ENCODE measurements around the gene PRTFDC1.
"Not testable (repeated sequence)": the region's sequence is repeated elsewhere in the genome, so short reads cannot be mapped to it uniquely, and the experiment has no call there.

PRTFDC1 gene

GRCh38 chr10:24930427-24930826 lies 22.0 kb downstream of the PRTFDC1 start:
- DNase-seq (ENCODE audit: low read depth): no peak

GRCh38 chr10:24929904-24930303 lies 22.5 kb downstream of the PRTFDC1 start:
- DNase-seq (ENCODE audit: low read depth): no peak

DNA sequence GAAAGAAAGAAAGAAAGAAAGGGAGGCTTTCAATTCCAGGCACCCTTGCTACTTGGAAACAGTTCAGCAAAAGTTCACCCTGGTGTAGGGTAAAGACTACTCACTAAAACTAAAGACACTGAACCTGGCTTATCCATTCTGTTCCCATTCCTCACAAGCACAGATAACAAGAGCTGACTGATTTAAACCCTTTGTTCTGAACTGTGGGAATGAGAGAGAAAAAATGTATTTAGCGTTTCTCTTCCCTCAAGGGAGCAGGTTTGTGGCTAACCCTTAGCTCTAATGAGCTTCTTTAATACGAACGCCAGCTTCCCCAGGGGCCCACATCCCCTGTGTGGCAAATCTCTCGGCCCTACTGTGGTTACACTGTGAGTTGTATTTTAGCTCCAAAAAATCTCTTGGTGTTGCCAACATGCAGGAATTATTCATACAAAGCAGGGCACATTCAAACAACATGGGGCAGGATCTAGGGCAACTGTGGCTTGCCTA lies 23.3 kb downstream of the PRTFDC1 start:
- no peak for DNase-seq (ENCODE audit: low read depth)

- no peak for DNase-seq (ENCODE audit: low read depth)
Observed at GRCh38 chr10:24928163-24928562, 24.2 kb downstream of the PRTFDC1 start.

DNA sequence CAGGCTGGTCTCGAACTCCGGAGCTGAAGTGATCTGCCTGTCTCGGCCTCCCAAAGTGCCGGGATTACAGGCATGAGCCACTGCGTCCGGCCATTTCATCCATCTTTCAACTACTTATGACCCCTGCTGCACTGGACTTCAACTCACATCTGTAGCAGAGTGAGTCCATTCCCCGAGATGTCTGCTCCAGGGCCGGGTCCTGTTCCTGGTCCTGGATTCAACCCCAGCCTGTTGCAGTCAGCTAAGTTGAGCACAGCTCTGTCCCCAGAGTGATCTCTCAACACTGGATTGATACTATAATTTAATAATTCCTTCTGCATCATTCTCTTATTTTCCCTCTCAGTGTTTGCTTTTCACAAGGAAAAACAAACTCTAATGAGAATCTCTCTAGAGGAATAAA lies 25.8 kb downstream of the PRTFDC1 start:
- no peak for DNase-seq (ENCODE audit: low read depth)

- DNase-seq (ENCODE audit: low read depth): no peak
Observed at GRCh38 chr10:24925799-24926198, 26.6 kb downstream of the PRTFDC1 start.

- not testable (repeated sequence) for DNase-seq (ENCODE audit: low read depth)
Observed at GRCh38 chr10:24924483-24924882, 27.9 kb downstream of the PRTFDC1 start.

- not testable (repeated sequence) for DNase-seq (ENCODE audit: low read depth)
Observed at GRCh38 chr10:24922222-24922868, 30.1 kb downstream of the PRTFDC1 start.

DNA sequence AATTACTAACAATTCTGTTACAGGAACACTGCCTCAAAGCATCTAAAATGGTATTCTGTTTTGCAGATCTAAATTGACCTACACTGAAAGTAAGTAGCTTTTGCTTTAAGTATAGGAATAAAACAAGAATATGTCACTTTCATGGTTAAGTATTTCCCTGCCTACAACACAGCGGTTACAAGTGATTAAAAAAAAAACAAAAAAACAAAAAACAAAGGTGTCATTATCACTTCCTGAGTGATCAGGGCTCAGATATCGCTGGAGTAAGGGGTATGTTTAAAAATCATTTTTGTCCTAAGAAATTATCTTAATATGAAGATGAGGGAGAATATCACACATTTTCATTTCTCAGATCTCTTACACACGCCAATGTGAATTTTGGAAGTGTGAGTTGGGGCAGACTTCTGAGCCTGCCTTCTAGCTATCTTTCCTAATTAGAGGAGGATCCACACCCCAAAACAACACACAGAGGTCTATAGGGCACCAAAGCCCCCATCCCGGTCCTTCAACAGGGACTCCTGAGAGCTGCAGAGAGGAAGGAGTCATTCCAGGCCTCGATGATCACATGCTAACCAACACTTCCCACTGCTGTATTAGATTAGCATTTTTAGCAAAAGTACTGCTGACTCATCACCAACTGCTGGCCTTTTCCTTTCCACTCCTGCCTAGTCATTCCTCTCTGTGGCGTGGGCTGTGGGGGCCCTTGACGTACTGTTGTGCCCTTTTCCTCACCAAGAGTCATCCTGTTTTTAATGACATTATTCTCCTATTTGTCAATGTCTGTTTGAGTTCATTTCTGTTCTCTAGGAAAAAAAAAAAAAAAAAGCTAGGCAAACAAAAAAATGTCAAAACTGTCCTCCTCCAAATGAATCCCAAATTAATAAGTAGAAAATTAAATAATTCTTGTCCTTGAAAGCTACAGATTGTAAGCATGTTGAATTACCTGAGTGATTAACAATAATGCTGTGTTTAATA lies 31.2 kb downstream of the PRTFDC1 start:
- no peak for DNase-seq (ENCODE audit: low read depth)

DNA sequence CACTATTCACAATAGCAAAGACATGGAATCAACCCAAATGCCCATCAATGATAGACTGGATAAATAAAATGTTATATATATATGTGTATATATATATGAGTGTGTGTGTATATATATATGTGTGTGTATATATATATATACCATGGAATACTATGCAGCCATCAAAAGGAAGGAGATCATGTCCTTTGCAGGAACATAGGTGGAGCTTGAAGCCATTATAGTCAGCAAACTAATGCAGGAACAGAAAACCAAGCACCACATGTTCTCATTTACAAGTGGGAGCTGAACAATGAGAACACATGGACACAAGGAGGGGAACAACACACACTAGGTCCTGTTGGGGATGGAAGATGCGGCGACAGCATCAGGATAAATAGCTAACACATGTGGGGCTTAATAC lies 32.2 kb downstream of the PRTFDC1 start:
- DNase-seq (ENCODE audit: low read depth): not testable (repeated sequence)

- not testable (repeated sequence) for DNase-seq (ENCODE audit: low read depth)
Observed at GRCh38 chr10:24919629-24920028, 32.8 kb downstream of the PRTFDC1 start.

DNA sequence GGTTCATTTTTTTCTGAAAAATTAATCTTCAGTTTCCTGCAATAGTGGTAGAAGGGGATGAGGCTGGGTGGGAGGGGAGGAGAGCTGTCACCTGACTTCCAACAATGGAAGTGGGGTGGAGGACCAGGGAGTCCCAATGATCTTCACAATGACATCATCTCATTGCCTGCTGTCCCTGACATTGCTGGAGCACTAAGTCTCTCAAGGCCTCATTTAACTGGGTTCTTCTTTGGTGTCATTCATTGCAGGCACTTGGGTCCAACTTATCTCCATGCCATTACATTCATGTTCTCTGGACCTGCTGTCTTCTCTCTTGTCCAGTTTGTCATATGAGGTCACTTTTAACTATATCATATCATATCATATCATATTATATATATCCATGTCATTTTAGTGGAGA lies 34.4 kb downstream of the PRTFDC1 start:
- no peak for DNase-seq (ENCODE audit: low read depth)

- no peak for DNase-seq (ENCODE audit: low read depth)
Observed at GRCh38 chr10:24917493-24917892, 34.9 kb downstream of the PRTFDC1 start.

- no peak for DNase-seq (ENCODE audit: low read depth)
Observed at GRCh38 chr10:24916365-24916764, 36.0 kb downstream of the PRTFDC1 start.

GRCh38 chr10:24915304-24915703 lies 37.1 kb downstream of the PRTFDC1 start:
- no peak for DNase-seq (ENCODE audit: low read depth)

GRCh38 chr10:24914148-24914547 lies 38.3 kb downstream of the PRTFDC1 start:
- DNase-seq (ENCODE audit: low read depth): no peak

DNA sequence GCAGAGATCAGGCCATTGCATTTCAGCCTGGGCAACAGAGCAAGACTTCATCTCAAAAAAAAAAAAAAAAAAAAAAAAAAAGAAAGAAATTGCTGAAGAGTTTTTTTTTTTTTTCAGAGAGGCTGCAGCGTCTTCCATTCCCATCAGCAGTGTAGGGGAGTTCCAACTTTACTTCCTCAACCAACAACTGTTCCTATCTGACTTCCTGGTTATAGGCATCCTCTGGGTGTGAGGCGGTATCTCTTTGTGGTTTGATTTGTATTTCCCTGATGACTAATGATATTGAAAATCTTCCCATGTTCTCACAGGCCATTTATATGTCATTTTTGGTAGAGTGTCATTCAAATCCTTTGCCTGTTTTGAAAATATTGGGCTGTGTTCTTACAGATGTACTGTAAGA lies 40.2 kb downstream of the PRTFDC1 start:
- DNase-seq (ENCODE audit: low read depth): no peak

GRCh38 chr10:24911029-24911428 lies 41.4 kb downstream of the PRTFDC1 start:
- DNase-seq (ENCODE audit: low read depth): no peak

DNA sequence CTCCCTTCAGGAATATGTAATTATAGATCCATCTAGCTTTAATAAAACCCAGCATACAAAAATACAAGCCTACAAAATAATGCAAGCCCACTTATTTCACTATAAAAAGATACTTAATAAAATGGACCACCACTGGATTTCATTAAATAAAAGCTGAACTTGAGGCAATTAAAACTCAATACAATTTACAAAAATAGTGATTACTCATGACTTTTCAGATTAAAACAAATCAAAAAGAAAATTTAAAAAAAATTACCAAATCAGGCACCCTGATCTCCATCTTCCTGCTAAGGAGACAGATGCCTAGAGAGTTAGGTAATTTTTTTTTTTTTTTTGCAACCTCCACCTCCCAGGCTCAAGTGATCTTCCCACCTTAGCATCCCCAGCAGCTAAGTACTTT lies 41.8 kb downstream of the PRTFDC1 start:
- no peak for DNase-seq (ENCODE audit: low read depth)

- DNase-seq (ENCODE audit: low read depth): no peak
Observed at GRCh38 chr10:24908793-24909423, 43.5 kb downstream of the PRTFDC1 start.

DNA sequence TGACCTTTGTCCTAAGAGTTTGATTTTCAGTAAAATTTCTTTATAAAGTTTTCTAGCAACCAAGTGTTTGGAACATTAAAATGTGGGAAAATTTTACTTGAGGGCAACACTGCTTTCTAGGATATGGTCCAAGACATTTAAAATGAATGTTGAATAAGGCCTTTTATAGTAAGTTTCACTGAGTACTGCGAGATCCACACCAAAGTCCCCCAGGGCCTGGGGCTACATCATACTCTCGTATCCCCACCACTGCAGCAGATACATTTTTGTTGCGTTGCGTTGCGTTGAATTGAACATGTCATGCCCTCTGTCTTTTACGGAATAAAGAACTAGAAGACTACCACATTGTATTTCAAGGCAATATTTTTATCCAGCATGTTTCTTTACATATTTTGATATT lies 44.5 kb downstream of the PRTFDC1 start:
- no peak for DNase-seq (ENCODE audit: low read depth)

DNA sequence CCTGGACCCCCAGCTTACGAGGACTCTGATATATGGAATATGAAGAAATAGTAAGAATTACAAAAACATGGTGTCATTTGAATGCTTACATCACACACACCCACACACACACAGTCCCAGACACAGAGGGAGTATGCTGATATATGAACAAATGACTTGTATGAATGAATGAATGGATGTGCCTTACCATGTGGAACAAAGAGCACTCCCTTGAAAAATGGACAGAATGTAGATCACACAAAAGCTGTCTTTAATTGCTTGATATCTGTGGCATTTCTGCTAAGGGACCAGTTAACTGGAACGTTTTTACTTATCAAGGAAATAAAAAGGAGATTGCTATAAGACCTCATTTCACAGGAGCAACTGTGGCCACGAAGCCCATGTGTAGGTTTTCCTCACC lies 46.0 kb downstream of the PRTFDC1 start:
- DNase-seq (ENCODE audit: low read depth): no peak

GRCh38 chr10:24904824-24905223 lies 47.6 kb downstream of the PRTFDC1 start:
- no peak for DNase-seq (ENCODE audit: low read depth)
